AG04450 (cell line): ENCODE measurements around the gene STARD7. TPM values are rescaled to one million over a fixed set of nuclear protein-coding genes. Genes with fewer than 3 reads are reported as not detected.
A peak's percentile ranks its signal among the peaks of the same experiment; 100 is the strongest.

ENCODE experiments used
- CTCF ChIA-PET: fragments of 300-600, 350-600 bp; formaldehyde crosslinking; extraction: SDS; loops from one replicate; lab custom pipeline; 2022; ENCODE audit warnings: antibody characterized with exemption, inconsistent platforms; lab: Charles Lee
- POLR2A ChIA-PET: fragments of 350-600 bp; formaldehyde crosslinking; extraction: SDS; loops from one replicate; lab custom pipeline; 2021; ENCODE audit warnings: antibody characterized with exemption, inconsistent platforms; lab: Yijun Ruan, JAX
- DNase-seq: peaks from one replicate; pipeline ENCODE4 v3.0.0-alpha.2; 2011; ENCODE audit warnings: low read depth, low spot score
- H3K27ac ChIP-seq: one replicate; pipeline ENCODE4 v1.5.1; 2012; ENCODE audit warnings: low read depth, low read length, control low read depth
- H3K27me3 ChIP-seq: one replicate; pipeline ENCODE4 v1.6.0; 2012; ENCODE audit warnings: low read length; ENCODE audit not compliant: control insufficient read depth, insufficient read depth
- H3K4me3 ChIP-seq: 2 replicates; pipeline ENCODE4 v1.5.1; 2011; ENCODE audit warnings: mild to moderate bottlenecking, low read depth, low read length, control low read depth
- H3K9me3 ChIP-seq: 2 replicates; pipeline ENCODE4 v1.5.1; 2012; ENCODE audit warnings: low read length; ENCODE audit not compliant: control insufficient read depth, insufficient read depth
- polyA plus RNA-seq: library from polyadenylated mRNA; depleted of rRNA; stranded (reverse); fragments of >200 nt; gene quantifications from 2 replicates; pipeline ENCODE4 v1.2.3, GENCODE V29; 2011
- TF ChIP-seq, protein P1 (sequence below): IDR thresholded peaks from 2 replicates; pipeline ENCODE4 v1.5.1; 2011; ENCODE audit warnings: low read depth, low read length, control low read depth, inconsistent platforms

STARD7 gene
- polyA plus RNA-seq, 1 experiment, result 106 TPM

DNA sequence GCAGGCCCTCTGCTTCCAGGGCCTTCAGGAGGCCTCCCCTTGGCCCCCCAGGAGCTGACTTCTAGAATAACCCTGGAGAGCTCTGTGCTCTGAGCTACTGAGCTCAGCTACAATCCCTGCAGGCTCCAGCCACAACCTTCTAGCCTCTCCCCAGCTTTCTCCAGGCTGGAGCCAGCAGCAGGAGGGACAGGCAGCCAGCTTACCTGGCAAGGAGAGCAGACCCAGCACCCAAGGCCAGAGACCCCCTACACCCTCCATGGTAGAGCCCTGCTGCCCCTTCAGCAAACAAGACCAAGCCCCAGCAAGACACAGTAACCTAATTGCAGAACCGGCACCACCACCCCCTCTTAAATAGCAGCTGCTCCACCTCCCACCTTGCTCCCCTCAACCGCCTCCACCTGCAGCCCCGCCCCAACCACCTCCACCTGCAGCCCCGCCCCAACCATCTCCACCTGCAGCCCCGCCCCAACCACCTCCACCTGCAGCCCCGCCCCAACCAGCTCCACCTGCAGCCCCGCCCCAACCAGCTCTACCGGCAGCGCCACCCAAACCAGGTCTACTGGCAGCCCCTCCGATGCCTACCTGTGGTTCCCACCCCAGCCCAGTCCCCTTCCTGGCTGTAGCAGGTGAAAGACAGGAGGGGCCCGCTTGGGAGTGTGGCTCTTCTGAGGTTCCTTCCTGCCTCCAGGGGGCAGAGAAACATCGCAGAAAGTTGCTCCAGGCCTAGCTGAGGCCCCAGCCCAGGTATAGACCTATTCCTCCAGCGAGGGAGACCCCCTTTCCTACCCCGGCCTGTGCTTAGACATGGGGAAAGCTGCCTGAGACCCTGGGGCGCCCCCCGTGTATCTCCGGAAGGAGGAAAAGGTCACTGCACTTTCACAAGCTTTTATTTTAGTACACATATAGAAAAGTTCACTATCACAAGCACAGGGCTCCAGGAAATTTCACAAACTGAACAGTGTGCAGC, 70.2 kb downstream of the STARD7 start, which contains the start of gene ASTL:
Gene ASTL, minus strand, starts transcription at position 324 of the 967 bp plus-strand sequence. Its CDS starts 66 bp downstream, at position 258.
- Histone ChIP-seq H3K9me3 (no peaks in the 10 kb centered on the region), H3K27ac (no peak within 1 kb of the TSS), H3K27me3 (peaks cover 17% of the 10 kb centered on the region), H3K4me3 (no peak within 1 kb of the TSS)
- TF ChIP-seq, protein P1, sequence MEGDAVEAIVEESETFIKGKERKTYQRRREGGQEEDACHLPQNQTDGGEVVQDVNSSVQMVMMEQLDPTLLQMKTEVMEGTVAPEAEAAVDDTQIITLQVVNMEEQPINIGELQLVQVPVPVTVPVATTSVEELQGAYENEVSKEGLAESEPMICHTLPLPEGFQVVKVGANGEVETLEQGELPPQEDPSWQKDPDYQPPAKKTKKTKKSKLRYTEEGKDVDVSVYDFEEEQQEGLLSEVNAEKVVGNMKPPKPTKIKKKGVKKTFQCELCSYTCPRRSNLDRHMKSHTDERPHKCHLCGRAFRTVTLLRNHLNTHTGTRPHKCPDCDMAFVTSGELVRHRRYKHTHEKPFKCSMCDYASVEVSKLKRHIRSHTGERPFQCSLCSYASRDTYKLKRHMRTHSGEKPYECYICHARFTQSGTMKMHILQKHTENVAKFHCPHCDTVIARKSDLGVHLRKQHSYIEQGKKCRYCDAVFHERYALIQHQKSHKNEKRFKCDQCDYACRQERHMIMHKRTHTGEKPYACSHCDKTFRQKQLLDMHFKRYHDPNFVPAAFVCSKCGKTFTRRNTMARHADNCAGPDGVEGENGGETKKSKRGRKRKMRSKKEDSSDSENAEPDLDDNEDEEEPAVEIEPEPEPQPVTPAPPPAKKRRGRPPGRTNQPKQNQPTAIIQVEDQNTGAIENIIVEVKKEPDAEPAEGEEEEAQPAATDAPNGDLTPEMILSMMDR, result peak; percentile 73
- CTCF ChIA-PET, result interaction anchor here (0.6 to 5.3 kb wide), 12 partner anchors 9 to 372 kb away, joined by 3 to 54 read pairs (median 3); no protein-coding TSS in a partner anchor
- POLR2A ChIA-PET, result interaction anchor here (0.7 to 1.0 kb wide), 2 partner anchors 108 to 128 kb away, joined by 3 to 4 read pairs; no protein-coding TSS in a partner anchor
- DNase-seq, result no peak

DNA sequence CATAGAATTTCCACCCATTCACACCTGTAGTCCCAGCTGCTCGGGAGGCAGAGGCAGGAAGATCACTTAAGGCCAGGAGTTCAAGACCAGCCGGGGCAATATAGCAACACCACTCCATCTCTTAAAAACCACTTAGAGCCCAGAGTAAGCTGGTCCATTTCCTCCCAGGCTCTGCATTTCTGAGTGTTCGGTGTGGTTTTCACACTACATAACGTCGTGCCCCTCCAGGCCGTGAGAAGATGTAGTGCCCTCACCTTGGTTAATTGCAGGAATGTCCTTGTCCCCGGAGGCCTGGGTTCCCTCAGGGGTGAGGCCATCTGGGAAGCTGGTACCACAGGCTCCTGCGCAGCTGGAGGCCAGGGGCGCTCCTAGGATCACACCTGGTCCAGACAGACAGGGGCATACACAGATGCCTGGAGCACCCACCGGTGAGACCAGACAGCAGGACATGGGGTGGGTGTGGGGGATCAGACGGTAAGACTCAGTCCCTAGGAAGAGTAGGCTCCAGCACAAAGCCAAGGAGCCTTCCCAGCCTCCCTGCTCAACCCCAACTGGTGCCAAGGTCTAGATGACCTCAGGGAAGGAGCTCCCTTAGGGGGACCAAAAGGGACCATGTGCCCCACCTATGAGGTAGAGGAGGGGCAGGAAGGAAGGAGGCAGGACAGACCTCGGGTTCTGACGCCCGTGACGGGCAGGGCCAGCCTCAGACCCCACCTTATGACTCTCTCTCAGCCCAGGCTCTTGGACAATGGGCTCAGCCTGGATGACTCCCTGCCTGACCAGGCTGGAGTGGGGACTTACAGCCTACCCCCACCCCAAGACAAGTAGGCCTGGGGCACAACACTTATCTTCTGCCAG, 71.1 kb downstream of the STARD7 start:
- TF ChIP-seq, protein P1, result no peak
- peaks cover 23% of the 10 kb centered on the region for H3K27me3 ChIP-seq
- no peak overlapping the region for H3K27ac ChIP-seq
- ChIA-PET POLR2A (interaction anchor here (1.0 kb wide), 1 partner anchor 129 kb away, joined by 3 read pairs; no protein-coding TSS in a partner anchor), CTCF (interaction anchor here (0.6 to 5.3 kb wide), 7 partner anchors 13 to 373 kb away, joined by 3 to 54 read pairs (median 4); no protein-coding TSS in a partner anchor)
- H3K4me3 ChIP-seq, result no peak overlapping the region
- no peak for DNase-seq
- H3K9me3 ChIP-seq, result no peaks in the 10 kb centered on the region; the same call in 1 of the 2 replicates

DNA sequence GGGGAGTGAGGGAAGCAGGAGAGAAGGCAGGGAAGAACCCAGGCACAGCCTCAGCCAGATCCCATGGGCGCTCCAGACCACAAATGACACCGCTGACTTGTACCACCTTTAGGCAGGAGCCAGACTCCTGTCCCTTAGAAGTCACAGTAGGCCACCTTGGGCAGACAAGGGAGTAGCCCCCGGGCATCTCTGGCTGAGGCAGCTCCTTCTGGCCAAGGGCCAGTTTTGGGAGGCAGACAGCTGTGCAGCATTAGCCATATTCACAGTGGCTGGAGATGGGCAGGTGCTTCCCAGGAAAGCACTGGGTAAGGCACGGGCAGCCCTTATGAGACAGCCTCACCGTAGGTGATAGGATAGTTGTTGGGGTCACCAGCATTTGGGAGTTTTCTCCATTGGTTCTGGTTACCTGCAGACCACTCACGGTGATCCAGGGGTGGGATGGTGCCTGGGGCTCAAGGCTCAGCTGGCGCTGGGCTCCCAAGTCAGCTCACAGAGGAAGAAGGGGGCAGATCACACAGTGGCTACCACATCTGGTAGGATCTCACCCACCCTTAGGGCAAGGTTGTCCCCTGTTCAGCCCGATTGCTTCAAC, 72.4 kb downstream of the STARD7 start:
- Histone ChIP-seq H3K27me3 (peaks cover 29% of the 10 kb centered on the region), H3K27ac (no peak overlapping the region), H3K9me3 (no peaks in the 10 kb centered on the region; the same call in 1 of the 2 replicates), H3K4me3 (no peak overlapping the region)
- DNase-seq, result no peak
- TF ChIP-seq, protein P1, result no peak
- POLR2A ChIA-PET, result no interaction called here
- CTCF ChIA-PET, result interaction anchor here (1.0 to 5.3 kb wide), 2 partner anchors 38 to 373 kb away, joined by 3 to 54 read pairs; no protein-coding TSS in a partner anchor

DNA sequence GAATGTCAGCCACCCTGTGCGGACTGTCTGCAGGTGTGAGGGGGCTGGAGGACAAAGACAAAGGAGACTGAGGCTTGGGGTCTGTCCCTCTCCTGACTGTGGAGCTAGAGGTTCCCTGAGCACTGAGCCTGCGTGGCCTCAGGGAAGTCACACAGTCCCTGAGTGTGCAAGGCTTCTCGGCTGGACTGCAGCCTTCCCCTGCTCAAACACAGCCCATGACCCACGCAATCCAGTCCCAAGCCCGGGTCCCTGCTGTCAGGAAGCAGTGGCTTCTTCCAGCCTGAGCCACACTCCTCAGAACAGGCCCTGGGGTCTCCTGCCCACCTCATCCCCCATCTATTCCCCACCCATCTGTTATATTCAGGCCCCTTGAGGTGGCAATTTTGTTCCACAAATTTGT, 73.0 kb downstream of the STARD7 start:
- H3K27me3 ChIP-seq, result peaks cover 29% of the 10 kb centered on the region
- POLR2A ChIA-PET, result no interaction called here
- no peaks in the 10 kb centered on the region; the same call in 1 of the 2 replicates for H3K9me3 ChIP-seq

More for the DNA sequence above, 73.0 kb downstream of the STARD7 start:
- no peak for DNase-seq
- Histone ChIP-seq H3K4me3 (no peak overlapping the region), H3K27ac (no peak overlapping the region)
- TF ChIP-seq, protein P1, result no peak
- CTCF ChIA-PET, result interaction anchor here (5.3 kb wide), 1 partner anchor 38 kb away, joined by 54 read pairs; no protein-coding TSS in a partner anchor
